ENCODE data around the gene STPG4. TPM values are rescaled to one million over a fixed set of nuclear protein-coding genes. Genes with fewer than 3 reads are reported as not detected.
A peak's percentile ranks its signal among the peaks of the same experiment; 100 is the strongest.

Gene STPG4
- total RNA-seq, 1 donor from 2014 or later = 0.64 TPM

DNA sequence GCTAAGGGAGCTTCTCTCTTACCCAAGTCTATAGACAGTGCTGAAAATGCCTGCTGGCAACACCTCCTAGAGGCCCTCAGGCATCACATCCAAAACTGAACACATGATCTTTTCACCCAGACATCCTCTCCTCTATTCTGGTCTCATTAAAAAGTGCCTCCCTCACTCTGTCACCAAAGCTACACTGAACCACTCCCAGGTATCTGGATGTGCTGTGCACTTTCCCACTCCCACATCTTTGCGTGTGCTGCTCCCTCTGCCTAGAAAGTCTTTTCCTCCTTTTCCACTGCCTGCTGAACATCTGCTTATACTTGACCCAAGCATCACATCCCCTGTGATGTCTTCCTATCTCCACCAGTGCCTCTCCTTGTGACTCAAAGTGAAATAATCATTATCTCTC is 26.1 kb upstream of the STPG4 start:
- H2AFZ ChIP-seq (ENCODE audit: low read depth, low read length) = no peak overlapping the region
- H3K4me3 ChIP-seq (ENCODE audit: insufficient read depth, low read depth, low read length) = no peak overlapping the region
- FAIRE-seq (no peak), DNase-seq (ENCODE audit: low read depth) (no peak)
- Mint-ChIP-seq H3K27me3 (ENCODE audit: low read depth, unreplicated experiment) (no peaks in the 10 kb centered on the region), H3K9me3 (ENCODE audit: unreplicated experiment) (no peaks in the 10 kb centered on the region), H3K4me3 (ENCODE audit: unreplicated experiment) (no peak overlapping the region), H3K36me3 (ENCODE audit: low read depth, unreplicated experiment) (peaks cover 3% of the 10 kb centered on the region), H3K27ac (ENCODE audit: unreplicated experiment) (no peak overlapping the region), H3K4me1 (ENCODE audit: low read depth, unreplicated experiment) (peaks cover 25% of the 10 kb centered on the region)
- TF ChIP-seq, protein P1, sequence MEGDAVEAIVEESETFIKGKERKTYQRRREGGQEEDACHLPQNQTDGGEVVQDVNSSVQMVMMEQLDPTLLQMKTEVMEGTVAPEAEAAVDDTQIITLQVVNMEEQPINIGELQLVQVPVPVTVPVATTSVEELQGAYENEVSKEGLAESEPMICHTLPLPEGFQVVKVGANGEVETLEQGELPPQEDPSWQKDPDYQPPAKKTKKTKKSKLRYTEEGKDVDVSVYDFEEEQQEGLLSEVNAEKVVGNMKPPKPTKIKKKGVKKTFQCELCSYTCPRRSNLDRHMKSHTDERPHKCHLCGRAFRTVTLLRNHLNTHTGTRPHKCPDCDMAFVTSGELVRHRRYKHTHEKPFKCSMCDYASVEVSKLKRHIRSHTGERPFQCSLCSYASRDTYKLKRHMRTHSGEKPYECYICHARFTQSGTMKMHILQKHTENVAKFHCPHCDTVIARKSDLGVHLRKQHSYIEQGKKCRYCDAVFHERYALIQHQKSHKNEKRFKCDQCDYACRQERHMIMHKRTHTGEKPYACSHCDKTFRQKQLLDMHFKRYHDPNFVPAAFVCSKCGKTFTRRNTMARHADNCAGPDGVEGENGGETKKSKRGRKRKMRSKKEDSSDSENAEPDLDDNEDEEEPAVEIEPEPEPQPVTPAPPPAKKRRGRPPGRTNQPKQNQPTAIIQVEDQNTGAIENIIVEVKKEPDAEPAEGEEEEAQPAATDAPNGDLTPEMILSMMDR (IDR thresholded peaks at IDR 0.05; ENCODE audit: insufficient read depth, low read depth, low read length) = no peak
- no peak for TF ChIP-seq EZH2 (IDR thresholded peaks at IDR 0.05; ENCODE audit: insufficient read depth, low read length)
- H4K20me1 ChIP-seq (ENCODE audit: insufficient read depth, low read length) = peaks cover under 1% of the 10 kb centered on the region
- no peaks in the 10 kb centered on the region for H3K36me3 ChIP-seq (ENCODE audit: insufficient read depth, low read length)
- no peaks in the 10 kb centered on the region for H3K27me3 ChIP-seq (ENCODE audit: insufficient read depth, low read length)
- H3K79me2 ChIP-seq (ENCODE audit: insufficient read depth, low read length) = peaks cover 7% of the 10 kb centered on the region
- peaks cover 17% of the 10 kb centered on the region for H3K4me1 ChIP-seq (ENCODE audit: insufficient read depth, low read length)
- H3K4me2 ChIP-seq (ENCODE audit: low read length) = no peak overlapping the region
- no peak overlapping the region for H3K27ac ChIP-seq (ENCODE audit: low read depth, low read length)
- H3K9me3 ChIP-seq (ENCODE audit: insufficient read depth, low read depth, low read length) = no peaks in the 10 kb centered on the region
- H3K9ac ChIP-seq (ENCODE audit: low read length) = no peak overlapping the region

- Mint-ChIP-seq H3K36me3 (ENCODE audit: low read depth, unreplicated experiment) (peaks cover 3% of the 10 kb centered on the region), H3K4me1 (ENCODE audit: low read depth, unreplicated experiment) (peaks cover 23% of the 10 kb centered on the region), H3K27me3 (ENCODE audit: low read depth, unreplicated experiment) (no peaks in the 10 kb centered on the region), H3K4me3 (ENCODE audit: unreplicated experiment) (peak overlapping the region; percentile 45), H3K9me3 (ENCODE audit: unreplicated experiment) (no peaks in the 10 kb centered on the region), H3K27ac (ENCODE audit: unreplicated experiment) (peak overlapping the region; percentile 41)
- FAIRE-seq (no peak), DNase-seq (ENCODE audit: low read depth) (peak; percentile 72)
- no peaks in the 10 kb centered on the region for H3K9me3 ChIP-seq (ENCODE audit: insufficient read depth, low read depth, low read length)
- H3K9ac ChIP-seq (ENCODE audit: low read length) = no peak overlapping the region
- H4K20me1 ChIP-seq (ENCODE audit: insufficient read depth, low read length) = peaks cover 4% of the 10 kb centered on the region
- H3K4me1 ChIP-seq (ENCODE audit: insufficient read depth, low read length) = peaks cover 17% of the 10 kb centered on the region
- H3K27ac ChIP-seq (ENCODE audit: low read depth, low read length) = no peak overlapping the region
- H3K79me2 ChIP-seq (ENCODE audit: insufficient read depth, low read length) = peaks cover 13% of the 10 kb centered on the region
- TF ChIP-seq, protein P1 (IDR thresholded peaks at IDR 0.05; ENCODE audit: insufficient read depth, low read depth, low read length) = no peak
- no peak for TF ChIP-seq EZH2 (IDR thresholded peaks at IDR 0.05; ENCODE audit: insufficient read depth, low read length)
- no peak overlapping the region for H2AFZ ChIP-seq (ENCODE audit: low read depth, low read length)
- no peaks in the 10 kb centered on the region for H3K36me3 ChIP-seq (ENCODE audit: insufficient read depth, low read length)
- no peak overlapping the region for H3K4me2 ChIP-seq (ENCODE audit: low read length)
- no peaks in the 10 kb centered on the region for H3K27me3 ChIP-seq (ENCODE audit: insufficient read depth, low read length)
- H3K4me3 ChIP-seq (ENCODE audit: insufficient read depth, low read depth, low read length) = no peak overlapping the region
These were observed 25.4 kb upstream of the STPG4 start for GRCh38 chr2:47180531-47180930.

- H3K4me1 ChIP-seq (ENCODE audit: insufficient read depth, low read length) = peaks cover 13% of the 10 kb centered on the region
- H3K9me3 ChIP-seq (ENCODE audit: insufficient read depth, low read depth, low read length) = no peaks in the 10 kb centered on the region
- H2AFZ ChIP-seq (ENCODE audit: low read depth, low read length) = no peak overlapping the region
- H3K36me3 Mint-ChIP-seq (ENCODE audit: low read depth, unreplicated experiment) = peaks cover 5% of the 10 kb centered on the region
- H3K4me3 Mint-ChIP-seq (ENCODE audit: unreplicated experiment) = no peak overlapping the region
- no peaks in the 10 kb centered on the region for H3K36me3 ChIP-seq (ENCODE audit: insufficient read depth, low read length)
- H3K79me2 ChIP-seq (ENCODE audit: insufficient read depth, low read length) = peaks cover 24% of the 10 kb centered on the region
- no peak overlapping the region for H3K9ac ChIP-seq (ENCODE audit: low read length)
- peak overlapping the region; percentile 30 for H3K27ac Mint-ChIP-seq (ENCODE audit: unreplicated experiment)
- H4K20me1 ChIP-seq (ENCODE audit: insufficient read depth, low read length) = peaks cover 15% of the 10 kb centered on the region
- peaks cover 23% of the 10 kb centered on the region for H3K4me1 Mint-ChIP-seq (ENCODE audit: low read depth, unreplicated experiment)
- no peaks in the 10 kb centered on the region for H3K27me3 Mint-ChIP-seq (ENCODE audit: low read depth, unreplicated experiment)
- H3K4me3 ChIP-seq (ENCODE audit: insufficient read depth, low read depth, low read length) = no peak overlapping the region
- H3K9me3 Mint-ChIP-seq (ENCODE audit: unreplicated experiment) = no peaks in the 10 kb centered on the region
- DNase-seq (ENCODE audit: low read depth) (no peak), FAIRE-seq (no peak)
- no peak overlapping the region for H3K27ac ChIP-seq (ENCODE audit: low read depth, low read length)
- H3K27me3 ChIP-seq (ENCODE audit: insufficient read depth, low read length) = no peaks in the 10 kb centered on the region
- no peak for TF ChIP-seq EZH2 (IDR thresholded peaks at IDR 0.05; ENCODE audit: insufficient read depth, low read length)
- TF ChIP-seq, protein P1 (IDR thresholded peaks at IDR 0.05; ENCODE audit: insufficient read depth, low read depth, low read length) = no peak
- H3K4me2 ChIP-seq (ENCODE audit: low read length) = no peak overlapping the region
These were observed 24.3 kb upstream of the STPG4 start for GRCh38 chr2:47179388-47179787.

Data from astrocyte (in vitro differentiated cells and primary cell).